Esophagus squamous epithelium (tissue), 5 donors: ENCODE data around the gene REX1BD. TPM values are rescaled to one million over a fixed set of nuclear protein-coding genes. Genes with fewer than 3 reads are reported as not detected.

Experiments used
- DNase-seq: peaks from one replicate; lab custom pipeline; 2025; lab: John Stamatoyannopoulos, UW
- H3K27ac ChIP-seq, 4 donors: fragments of 200-600 bp; sonication (generic); one replicate each; pipeline ENCODE4 v1.5.1; 2016 to 2019; ENCODE audit warnings: mild to moderate bottlenecking in 1 of 4
- H3K27me3 ChIP-seq, 4 donors: fragments of 200-600 bp; sonication (generic); 1 replicate in 3 of 4; 2 replicates in 1 of 4; pipeline versions ENCODE4 v1.5.1 to v1.6.0; 2017 to 2021; ENCODE audit warnings: antibody characterized with exemption in 1 of 4
- H3K36me3 ChIP-seq, 3 donors: fragments of 200-600 bp; sonication (generic); one replicate each; pipeline ENCODE4 v1.5.1; 2016 to 2019
- H3K4me1 ChIP-seq, 3 donors: fragments of 200-600 bp; sonication (generic); one replicate each; pipeline ENCODE4 v1.5.1; 2017 to 2019
- H3K4me3 ChIP-seq, 4 donors: fragments of 200-600 bp; sonication (generic); 1 replicate in 3 of 4; 2 replicates in 1 of 4; pipeline ENCODE4 v1.5.1; 2016 to 2019; ENCODE audit warnings: mild to moderate bottlenecking in 2 of 4, moderate library complexity in 1 of 4
- H3K9me3 ChIP-seq, 3 donors: fragments of 200-600 bp; sonication (generic); one replicate each; pipeline ENCODE4 v1.5.1; 2016 to 2019
- CTCF ChIP-seq, 6 experiments: fragments of 450-650 bp in 4 of 6; fragments of 200-600 bp in 2 of 6; sonication (generic) in 2 of 6; IDR thresholded peaks; one replicate each; pipeline ENCODE4 v1.5.1; 2016 to 2019; ENCODE audit warnings: antibody characterized with exemption in 6 of 6, mild to moderate bottlenecking in 4 of 6, moderate library complexity in 4 of 6
- POLR2A ChIP-seq, 4 donors: fragments of 450-650 bp; IDR thresholded peaks; one replicate each; pipeline ENCODE4 v1.6.1; 2017; ENCODE audit warnings: antibody characterized with exemption in 4 of 4, mild to moderate bottlenecking in 4 of 4, moderate library complexity in 3 of 4
- WGBS, 2 donors: methylation state at CpG; one replicate each; pipeline ENCODE4 v1.1.5; 2018; 5-methylcytosine and 5-hydroxymethylcytosine counted together
- intact Hi-C: fragments of 100-400 bp; cut with DNase I; formaldehyde crosslinking; loops from one replicate; pipeline ENCODE4 v1.15.0; 2022
- total RNA-seq, 4 donors: library from RNA; depleted of rRNA; stranded (reverse); fragments of >200 nt; gene quantifications; one replicate each; pipeline ENCODE4 v1.1.0, GENCODE V29; 2016
- donor health status: DM: yes; HTN: yes; CAD: no.

The REX1BD gene
- total RNA-seq, 4 donors from 2014 or later, result 46.8 to 69.0 (median 56.6) TPM

DNA sequence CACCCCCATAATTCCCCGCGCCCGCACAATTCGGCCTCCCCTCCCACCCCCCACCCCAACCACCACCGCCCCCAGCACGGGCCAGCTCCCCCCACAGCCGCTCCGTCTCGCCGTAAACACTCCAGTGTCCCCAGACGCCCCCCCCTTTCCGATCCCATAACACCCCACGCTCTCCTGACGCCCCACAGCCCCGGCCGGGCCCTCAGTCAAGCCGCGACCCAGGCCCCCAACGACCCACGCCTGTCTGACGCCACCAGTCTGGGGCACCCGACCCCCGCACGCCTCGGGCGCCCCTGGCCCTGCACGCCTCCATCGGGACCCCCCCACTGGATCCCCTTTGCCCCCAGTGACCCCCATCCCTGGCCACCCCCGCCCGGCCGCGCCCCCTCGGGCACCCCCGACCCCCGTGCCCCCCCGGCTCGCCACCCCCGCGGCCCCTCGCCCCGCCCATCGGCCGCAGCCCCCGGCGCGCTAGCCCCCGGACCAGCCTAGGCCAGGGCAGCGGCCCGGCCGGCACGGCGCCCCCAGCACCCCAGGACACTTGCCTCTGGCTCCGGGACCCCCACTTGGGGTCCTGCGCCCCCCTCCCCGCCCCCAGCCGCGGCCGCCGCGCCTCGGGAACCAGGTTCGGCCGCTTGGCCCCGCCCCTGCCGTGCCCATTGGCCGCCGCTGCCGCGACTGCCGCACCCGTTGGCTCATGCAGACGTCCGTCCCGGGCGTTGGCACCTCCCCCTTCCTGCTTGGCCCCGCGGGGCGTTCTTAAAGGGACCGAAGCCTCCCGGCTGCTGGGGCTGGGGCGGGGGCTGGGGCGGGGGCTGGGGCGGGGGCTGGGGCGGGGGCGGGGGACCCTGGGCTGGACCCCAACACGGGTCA lies 45.4 kb upstream of the REX1BD start, which contains the start of gene FKBP8:
FKBP8 (minus strand) TSS at position 633 of the 873 bp plus-strand sequence. CDS start 1,603 bp downstream, outside the sequence.
- WGBS, 2 donors, result no CpG with 5 or more reads among the region's 86 CpGs
- peak; percentile 57 for DNase-seq
- TF ChIP-seq POLR2A (IDR thresholded peaks at IDR 0.05) (peak in 1 of 4 donors; percentile 10), CTCF (IDR thresholded peaks at IDR 0.05) (no peak)
- H3K36me3 ChIP-seq, result peaks cover 0 to 36% (median 21%) of the 10 kb centered on the region in 3 donors
- peaks cover 4 to 36% (median 12%) of the 10 kb centered on the region in 3 donors for H3K4me1 ChIP-seq
- H3K9me3 ChIP-seq, result no peaks in the 10 kb centered on the region
- H3K27me3 ChIP-seq, result no peaks in the 10 kb centered on the region
- H3K27ac ChIP-seq, result peak within 1 kb of the TSS; percentile 95 to 98 (median 96)
- intact Hi-C loops, result no loop called here
- H3K4me3 ChIP-seq, result peak within 1 kb of the TSS; percentile 76 to 96 (median 88)

DNA sequence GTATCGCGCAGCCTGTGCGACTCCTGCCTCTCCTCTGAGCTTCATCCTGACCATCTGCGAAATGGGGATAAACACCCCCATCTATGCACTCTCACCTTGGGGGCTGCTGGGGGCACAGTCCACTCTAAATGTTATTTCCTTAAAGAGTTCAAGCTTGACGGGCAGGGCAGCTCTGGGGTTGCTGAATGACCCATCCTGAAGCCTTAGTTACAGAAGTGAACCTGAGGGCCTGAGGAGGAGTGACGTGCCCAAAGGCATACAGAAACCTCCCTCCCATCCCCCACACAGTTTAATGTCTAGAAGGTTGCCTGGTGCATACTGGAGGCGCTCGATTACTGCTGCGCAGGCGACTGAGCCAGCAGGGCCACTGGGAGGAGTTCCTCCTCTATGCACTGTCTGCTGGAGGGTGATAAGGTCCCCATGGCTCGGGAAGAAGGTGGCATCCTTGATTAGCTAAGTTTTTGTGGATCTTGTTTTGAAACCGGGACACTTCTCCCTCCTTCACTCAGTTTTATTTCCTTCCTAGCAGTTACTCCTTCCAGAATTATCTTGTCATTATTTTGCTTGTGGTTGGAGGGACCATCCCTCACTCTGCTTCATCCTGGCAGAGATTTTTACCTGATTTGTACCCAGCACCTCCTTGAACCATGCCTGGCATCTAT lies 44.7 kb upstream of the REX1BD start:
- peaks cover 0 to 29% (median 15%) of the 10 kb centered on the region in 3 donors for H3K36me3 ChIP-seq
- H3K27ac ChIP-seq, result peak overlapping the region; percentile 95 to 98 (median 96)
- peak; percentile 22 for DNase-seq
- peaks cover 4 to 35% (median 12%) of the 10 kb centered on the region in 3 donors for H3K4me1 ChIP-seq
- intact Hi-C loops, result no loop called here
- H3K4me3 ChIP-seq, result peak overlapping the region; percentile 76 to 96 (median 88)
- no peak for TF ChIP-seq CTCF (IDR thresholded peaks at IDR 0.05)
- peak in 1 of 4 donors; percentile 21 for TF ChIP-seq POLR2A (IDR thresholded peaks at IDR 0.05)
- no peaks in the 10 kb centered on the region for H3K9me3 ChIP-seq
- no peaks in the 10 kb centered on the region for H3K27me3 ChIP-seq
- WGBS, 2 donors, result 5 to 7% methylated on average over 6 to 7 of the region's 12 CpGs

- H3K4me1 ChIP-seq, result peaks cover 0 to under 1% (median 0%) of the 10 kb centered on the region in 3 donors
- 48 to 51% methylated on average over 6 of the region's 6 CpGs for WGBS, 2 donors
- H3K9me3 ChIP-seq, result no peaks in the 10 kb centered on the region
- no peaks in the 10 kb centered on the region for H3K36me3 ChIP-seq
- intact Hi-C loops, result no loop called here
- DNase-seq, result no peak
- H3K4me3 ChIP-seq, result no peak overlapping the region
- H3K27ac ChIP-seq, result no peak overlapping the region
- no peak for TF ChIP-seq CTCF (IDR thresholded peaks at IDR 0.05)
- TF ChIP-seq POLR2A (IDR thresholded peaks at IDR 0.05), result no peak
- no peaks in the 10 kb centered on the region for H3K27me3 ChIP-seq
Observed at GRCh38 chr19:18551631-18552030, 37.0 kb upstream of the REX1BD start.

- 6 to 7% methylated on average over 9 to 10 of the region's 58 CpGs for WGBS, 2 donors
- H3K27ac ChIP-seq, result peak within 1 kb of the TSS; percentile 87 to 98 (median 96)
Observed at GRCh38 chr19:18557411-18558201, 31.0 kb upstream of the REX1BD start, which contains the start of gene KXD1. Gene KXD1, plus strand, starts transcription at chr19:18557870. Its CDS starts 4,187 bp downstream, at chr19:18562057.

More at GRCh38 chr19:18557411-18558201, 31.0 kb upstream of the REX1BD start, which contains the start of gene KXD1:
- Histone ChIP-seq H3K27me3 (no peaks in the 10 kb centered on the region), H3K4me3 (peak within 1 kb of the TSS; percentile 57 to 93 (median 84)), H3K9me3 (no peaks in the 10 kb centered on the region), H3K4me1 (peaks cover 5 to 40% (median 14%) of the 10 kb centered on the region in 3 donors), H3K36me3 (peaks cover 0 to 11% (median 0%) of the 10 kb centered on the region in 3 donors)
- DNase-seq, result peak; percentile 88
- intact Hi-C loops, result no loop called here
- peak in 3 of 4 donors; percentile 14 to 85 (median 72) for TF ChIP-seq POLR2A (IDR thresholded peaks at IDR 0.05)
- peak in 1 of 6 experiments; percentile 11 for TF ChIP-seq CTCF (IDR thresholded peaks at IDR 0.05)
